GM19468 (cell line): ENCODE data around the gene IQCK.
"Not testable (repeated sequence)": the region's sequence is repeated elsewhere in the genome, so short reads cannot be mapped to it uniquely, and the experiment has no call there.

ENCODE experiments used
- ATAC-seq: cut with Tn5 transposase; IDR thresholded peaks from one replicate; pipeline ENCODE4 v1.9.1; 2021; ENCODE audit warnings: mild to moderate bottlenecking, moderate library complexity, moderate number of reproducible peaks; ENCODE audit not compliant: unreplicated experiment; ENCODE audit errors: extremely low read depth

IQCK gene

DNA sequence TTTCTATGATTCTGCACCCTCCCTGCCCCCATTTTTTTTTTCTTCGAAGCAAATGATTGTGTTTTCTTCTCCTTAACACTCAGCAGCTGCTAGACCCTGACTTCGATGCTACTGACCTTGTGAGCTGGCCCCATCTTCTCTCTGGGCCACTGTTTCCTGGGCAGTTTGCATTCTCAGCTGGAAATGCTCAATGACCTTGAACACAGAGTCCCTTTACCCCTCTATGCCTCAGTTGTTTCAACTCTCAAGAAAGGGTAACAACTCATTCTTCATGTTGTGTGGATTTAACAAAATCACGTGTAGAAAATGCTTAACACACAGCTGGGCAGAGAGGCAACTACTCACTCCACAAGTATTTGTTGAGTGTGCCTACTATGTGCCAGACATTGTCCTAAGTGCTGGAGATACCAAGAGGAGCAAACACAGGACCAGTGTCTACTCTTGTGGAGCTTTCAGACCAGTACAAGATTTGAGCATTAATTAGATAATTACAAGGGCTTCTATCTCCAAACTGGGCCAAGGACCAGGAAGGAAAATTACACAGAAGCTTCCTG is 66.2 kb downstream of the IQCK start:
- ATAC-seq: no peak

DNA sequence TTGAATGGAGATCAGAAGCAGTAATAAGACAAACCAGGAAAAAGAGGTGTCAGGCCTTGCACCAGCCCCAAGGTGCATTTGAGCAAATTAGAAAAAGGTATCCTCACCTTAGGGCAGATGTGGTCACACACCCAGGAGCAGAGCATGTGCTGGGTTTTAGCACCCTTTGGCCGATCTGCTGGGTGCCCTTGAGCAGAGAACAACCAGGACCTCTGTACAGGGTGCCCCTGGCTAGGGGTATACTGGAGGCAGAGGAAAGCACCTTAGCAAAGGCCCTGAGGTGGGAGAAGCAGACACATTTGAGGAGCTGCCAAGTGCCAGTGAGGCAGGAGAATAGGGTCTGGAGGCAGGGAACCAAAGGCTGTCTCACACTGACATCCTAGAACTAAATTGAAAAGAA is 67.0 kb downstream of the IQCK start:
- no peak for ATAC-seq

DNA sequence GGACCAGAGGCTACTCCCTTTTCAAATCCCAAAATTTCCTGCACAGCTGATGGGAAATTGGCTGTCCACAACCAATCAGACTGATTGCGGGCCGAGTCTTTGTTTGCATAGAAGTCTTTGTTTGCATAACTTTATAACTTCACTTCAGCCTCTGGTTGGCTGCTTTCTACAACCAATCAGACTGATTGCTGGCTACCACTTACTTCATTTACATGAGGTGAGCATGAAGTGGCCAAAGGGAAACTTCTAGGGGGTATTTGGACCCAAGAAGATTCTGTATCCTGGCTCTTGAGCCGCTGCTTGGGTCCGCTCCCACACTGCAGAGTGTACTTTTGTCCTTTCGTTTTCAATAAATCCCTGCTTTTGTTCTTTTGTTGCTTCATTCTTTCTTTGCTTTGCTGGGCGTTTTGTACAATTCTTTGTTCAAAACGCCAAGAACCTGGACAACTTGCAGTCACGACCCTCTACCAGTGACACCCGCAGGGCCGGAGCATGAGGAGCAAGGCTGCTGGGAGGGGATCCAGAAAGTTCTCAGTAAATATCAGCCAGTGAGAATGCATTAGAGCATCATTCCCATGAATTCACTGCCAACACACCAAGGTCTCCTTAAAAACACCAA is 67.5 kb downstream of the IQCK start:
- no peak for ATAC-seq

DNA sequence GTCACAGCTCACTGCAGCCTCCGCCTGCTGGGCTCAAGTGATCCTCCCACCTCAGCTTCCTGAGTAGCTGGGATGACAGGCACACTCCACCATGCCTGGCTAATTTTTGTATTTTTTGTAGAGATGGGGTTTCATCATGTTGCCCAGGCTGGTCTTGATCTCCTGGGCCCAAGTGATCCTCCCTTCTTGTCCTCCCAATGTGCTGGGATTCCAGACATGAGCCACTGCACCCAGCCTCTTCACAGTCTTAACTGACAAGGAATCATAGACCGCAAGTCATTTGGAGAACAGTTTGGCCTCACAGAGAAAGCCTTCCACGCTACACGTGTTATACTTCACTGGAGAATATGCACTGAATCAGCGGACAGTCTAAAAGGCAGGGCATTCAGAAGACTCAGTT is 83.3 kb downstream of the IQCK start:
- ATAC-seq: not testable (repeated sequence)

DNA sequence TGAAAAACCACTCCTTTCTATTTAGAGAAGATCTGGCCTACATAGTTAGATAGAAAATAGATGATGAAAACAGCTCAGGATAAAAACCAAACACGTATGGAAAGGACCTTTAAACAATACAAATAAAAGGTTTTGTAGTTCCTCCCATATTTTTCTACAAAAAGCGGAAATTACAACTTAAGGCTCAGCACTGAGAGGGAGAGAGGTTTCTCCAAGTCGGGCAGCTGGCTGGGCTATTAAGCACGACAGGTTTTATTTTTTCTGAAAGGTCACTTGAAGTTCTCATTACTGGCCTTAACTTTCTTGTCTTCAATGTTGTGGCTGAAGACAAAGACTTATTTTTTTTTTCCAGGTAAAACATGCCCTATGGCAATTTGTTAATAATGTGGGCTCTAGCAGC is 83.8 kb downstream of the IQCK start:
- ATAC-seq: not testable (repeated sequence)

DNA sequence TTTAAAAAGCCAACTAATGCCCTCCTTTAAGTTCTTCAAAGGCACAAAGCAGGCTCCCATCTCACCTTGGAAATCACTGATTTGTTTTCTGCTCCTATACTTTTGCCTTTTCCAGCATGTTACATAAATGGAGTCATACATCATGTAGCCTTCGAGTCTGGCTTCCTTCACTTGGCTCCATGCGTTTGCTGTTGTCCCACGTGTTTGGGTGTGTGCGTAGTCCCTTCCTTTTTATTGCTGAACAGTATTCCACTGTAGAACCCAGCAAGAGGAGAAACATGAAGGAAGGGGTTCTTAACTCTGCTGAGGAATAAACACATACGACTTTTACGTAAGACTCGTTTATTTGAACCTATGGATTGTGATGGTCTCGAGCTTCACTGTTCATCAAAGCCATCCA is 84.5 kb downstream of the IQCK start:
- ATAC-seq: no peak

DNA sequence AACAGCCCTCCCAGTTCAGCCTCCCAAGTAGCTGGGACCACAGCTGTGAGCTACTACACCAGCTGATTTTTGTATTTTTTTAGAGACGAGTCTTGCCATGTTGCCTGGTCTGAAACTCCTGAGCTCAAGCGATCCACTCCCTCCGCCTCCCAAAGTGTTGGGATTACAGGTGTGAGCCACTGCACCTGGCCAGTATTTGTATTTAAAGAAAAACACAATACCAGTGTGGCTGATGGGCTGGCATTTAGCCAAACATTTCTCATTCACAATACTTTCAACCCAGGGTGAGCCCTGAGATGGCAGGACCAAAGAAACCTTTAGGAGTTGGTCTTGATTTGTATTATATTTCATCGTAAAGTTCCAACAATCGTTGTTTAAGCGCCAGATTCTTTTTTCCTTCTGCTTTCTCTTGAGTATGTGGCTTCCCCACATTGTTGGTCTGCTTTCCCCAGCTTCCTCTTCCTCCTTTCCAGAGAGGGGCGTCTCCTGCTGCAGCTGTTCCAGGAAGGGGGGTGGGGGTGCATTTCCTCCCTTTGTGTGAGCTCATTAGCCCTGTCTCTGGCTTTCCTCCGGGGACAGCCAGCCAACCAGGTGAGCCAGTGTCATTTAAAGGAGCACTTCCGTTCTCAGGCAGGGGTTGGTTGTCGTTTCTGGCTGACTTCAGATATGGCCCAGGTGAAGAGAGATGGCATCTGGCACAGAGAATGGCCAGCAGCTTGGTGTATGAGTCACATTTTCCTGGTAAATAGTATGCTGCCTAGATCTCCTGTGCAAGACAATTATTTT is 86.7 kb downstream of the IQCK start:
- no peak for ATAC-seq

DNA sequence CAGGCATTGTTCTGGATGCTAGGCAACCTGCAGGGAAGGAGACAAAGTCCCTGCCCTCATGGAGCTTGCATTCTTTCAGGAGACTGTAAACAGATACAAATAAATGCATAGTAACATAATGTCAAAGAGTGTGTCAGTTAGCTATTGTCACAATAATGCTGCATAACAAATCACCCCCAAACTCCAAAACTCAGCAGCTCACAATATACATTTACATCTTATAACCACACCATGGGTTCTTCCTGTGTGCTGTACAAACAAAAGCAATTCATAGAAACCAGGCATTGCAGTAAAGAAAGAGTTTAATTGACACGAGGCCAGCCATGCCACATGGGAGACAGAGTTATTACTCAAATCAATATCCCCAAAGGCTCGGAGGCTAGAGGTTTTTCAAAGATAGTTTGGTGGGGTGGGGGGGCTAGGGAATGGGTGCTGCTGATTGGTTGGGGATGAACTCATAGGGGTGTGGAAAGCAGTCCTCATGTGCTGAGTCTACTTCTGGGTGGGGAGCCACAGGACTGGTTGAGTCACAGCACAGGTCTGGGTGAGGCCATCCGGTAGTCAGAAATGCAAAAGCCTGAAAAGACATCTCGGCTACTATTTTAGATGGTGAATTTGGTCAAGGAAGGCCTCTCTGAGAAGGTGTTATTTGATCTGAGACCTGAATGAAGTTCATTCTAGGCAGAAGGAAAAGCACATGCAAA is 87.5 kb downstream of the IQCK start:
- no peak for ATAC-seq

DNA sequence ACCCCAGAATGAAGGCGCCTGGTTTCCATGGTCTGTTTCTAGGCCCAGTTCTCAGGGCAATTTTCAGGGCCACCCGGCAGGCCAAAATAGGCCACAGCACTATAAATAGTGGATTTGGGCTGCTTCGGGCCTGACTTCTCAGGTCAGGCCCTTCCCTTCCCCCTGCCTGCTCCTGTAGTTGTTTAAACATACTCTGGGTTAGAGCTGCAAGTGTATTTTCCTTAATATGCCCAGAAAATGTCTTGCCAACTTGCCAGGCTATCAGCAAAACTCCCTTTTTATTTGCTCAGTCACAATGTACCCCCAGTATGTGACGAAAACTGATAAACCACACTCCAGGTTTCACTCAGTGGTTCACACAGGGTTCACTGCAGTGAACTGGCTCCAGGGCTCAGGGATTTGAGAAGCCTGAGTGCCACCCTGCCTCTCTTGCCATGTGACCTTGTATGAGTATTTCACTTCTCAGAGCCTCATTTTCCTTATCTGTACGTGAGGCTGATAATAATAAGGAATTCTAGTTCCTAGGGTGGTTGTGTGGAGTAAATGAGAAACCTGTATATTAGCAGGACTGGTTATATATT is 90.1 kb downstream of the IQCK start:
- no peak for ATAC-seq

DNA sequence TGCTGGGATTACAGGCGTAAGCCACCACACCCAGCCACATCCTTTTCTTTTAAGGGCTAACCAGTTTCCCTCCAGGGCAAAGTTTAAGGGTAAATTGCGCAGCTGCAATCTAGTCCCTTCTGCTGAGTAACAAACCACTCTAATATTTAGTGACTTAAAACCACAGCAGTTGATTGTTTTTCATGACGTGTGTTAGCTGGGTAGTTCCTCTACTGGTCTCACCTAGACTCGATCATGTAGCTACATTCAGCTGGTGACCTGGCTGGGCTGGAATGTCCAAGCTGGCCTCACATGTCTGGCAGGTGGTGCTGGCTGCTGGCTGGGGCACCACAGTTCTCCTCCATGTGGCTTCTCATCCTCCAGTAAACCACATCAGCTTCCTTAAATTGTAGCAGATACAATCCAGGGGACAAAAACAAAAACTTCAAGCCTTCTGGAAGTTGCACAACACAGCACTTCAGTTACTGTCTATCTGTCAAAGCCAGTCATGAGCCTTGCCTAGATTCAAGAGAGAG is 91.1 kb downstream of the IQCK start:
- ATAC-seq: no peak

DNA sequence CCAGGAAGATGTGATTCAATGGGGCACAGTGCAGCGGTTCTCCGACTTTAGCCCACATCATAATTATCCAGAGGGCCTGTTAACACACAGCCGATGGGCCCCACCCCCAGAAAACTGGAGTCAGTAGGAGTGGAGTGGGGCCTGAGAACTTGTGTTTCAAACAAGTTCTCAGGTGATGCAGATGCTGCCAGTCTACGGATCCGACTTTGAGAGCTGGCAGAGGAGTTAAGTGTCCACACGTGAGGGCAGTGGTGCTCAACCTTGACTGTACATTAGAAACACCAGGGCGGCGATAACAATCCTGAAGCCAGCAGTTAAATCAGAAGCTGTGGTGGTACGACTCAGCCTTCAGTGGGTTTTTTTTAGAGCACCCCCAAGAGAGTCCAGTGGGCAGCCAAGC is 91.6 kb downstream of the IQCK start:
- ATAC-seq: no peak

DNA sequence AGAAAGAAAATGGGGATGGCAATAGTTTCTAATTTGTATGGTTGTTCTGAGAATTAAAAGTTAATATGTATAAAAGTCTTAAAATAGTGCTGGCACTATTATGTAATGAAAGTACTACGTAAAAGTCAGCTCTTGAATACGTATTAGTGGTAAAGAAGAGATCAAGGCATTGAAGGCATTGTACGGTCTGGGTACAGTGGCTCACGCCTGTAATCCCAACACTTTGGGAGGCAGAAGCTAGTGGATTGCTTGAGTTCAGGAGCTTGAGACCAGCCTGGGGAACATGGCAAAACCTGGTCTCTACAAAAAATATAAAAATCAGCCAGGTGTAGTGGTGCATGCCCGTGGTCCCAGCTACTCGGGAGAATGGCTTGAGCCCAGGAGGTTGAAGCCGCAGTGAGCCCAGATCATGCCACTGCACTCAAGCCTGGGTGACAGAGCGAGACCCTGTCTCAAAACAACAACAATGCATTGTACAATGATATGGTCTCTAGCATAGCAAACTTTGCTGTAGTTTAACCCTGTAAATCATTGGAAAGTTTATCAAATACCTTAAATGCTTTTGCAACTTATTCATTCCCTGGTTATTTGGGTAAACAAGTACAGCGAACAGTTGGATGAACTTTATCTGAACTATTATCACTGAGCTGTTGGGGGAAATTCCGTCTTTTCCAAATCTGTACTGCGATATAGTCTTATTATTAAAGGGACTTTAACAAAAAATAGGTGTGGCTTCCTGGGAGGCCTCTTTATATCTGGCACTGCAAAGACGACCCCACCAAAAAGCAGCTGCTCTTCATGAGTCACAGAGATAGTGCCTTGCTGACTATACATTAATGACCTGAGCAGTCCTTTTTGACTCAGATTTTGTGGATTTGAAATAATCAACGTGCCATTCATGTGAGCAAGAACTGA is 93.0 kb downstream of the IQCK start:
- no peak for ATAC-seq

DNA sequence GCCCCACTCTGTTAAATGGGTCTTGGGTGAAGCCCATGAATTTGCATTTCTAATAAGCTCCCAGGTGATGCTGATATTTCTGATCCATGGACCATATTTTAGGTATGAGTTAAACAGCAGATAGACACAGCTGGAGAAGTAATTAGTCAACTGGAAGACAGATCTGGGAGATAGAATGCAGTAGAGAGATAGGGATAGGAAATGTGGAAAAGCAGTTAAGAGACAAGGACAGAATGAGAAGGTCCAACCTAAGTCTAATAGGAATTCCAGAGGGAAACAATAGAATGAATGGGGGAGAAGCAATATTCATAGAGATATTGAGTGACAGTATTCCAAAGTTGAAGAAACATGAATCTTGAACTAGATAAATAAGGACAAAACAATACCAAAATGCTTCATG is 94.9 kb downstream of the IQCK start:
- no peak for ATAC-seq

DNA sequence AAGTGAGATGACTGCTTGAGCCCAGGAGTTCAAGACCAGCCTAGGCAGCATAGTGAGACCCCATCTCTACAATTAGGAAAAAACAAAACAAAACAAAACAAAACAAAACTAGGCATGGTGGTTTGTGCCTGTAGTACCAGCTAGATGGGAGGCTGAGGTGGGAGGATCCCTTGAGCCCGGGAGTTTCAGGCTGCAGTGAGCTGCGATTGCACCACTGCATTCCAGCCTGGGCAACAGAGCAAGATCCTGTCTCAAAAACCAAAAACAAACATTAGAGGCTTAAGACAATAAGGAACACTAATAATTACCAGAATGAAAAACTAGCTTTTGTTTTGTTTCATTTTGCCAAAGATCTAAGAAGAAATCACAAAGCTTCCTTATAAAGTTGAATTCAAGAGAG is 97.3 kb downstream of the IQCK start:
- no peak for ATAC-seq

DNA sequence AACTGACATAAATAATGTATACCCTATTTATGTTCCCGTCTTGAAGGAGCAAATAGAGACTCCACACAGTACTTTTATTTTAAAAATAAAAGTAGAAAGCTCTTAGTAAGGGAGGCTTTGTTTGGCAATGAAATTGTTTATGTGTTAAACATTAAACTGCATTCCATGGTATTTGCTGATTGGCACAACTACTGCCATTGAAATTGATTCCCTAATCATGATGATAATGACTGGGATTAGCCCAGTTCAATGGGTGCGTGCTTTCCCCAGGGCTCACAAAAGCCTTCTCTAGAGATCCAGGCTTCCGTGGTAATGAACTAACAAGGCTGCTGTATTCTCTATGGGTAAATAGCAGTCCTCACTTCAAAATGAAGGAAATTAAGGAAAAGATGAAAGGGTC is 99.1 kb downstream of the IQCK start:
- no peak for ATAC-seq

DNA sequence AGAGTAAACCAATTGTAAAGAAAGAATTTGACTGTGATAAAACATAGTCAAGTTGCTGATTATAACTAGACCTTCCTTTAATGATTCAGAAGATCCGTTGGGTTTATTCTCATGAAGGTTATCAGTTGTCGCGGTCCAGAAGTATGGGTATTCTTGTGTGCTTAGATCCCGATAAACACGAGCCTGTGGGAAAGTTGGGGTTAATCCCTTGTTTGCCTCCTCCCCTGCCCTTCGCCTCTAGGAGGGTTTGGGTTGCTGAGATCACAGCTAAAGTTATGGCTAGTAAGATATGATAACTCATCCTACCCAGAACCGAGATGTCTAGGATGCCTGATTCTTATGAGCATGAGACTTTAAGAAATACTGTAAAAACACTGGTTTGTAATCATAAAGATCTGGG is 99.8 kb downstream of the IQCK start:
- no peak for ATAC-seq

DNA sequence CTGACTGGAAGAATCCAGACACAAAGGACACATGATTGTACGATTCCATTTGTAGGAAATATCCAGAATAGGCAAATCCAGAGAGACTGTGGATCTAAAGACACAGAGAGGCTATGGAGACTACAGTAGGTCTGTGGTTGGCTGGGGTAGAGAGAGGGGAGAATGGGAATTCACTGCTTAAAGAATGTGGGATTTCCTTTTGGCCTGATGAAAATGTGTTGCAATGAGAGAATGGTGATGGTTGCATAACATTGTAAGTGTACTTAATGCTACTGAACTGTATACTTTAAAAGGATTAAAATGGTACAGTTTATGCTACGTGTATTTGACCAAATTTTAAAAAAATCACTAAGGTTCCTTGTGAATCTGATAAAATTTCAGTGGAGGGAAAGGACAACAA is 104.5 kb downstream of the IQCK start:
- ATAC-seq: no peak

DNA sequence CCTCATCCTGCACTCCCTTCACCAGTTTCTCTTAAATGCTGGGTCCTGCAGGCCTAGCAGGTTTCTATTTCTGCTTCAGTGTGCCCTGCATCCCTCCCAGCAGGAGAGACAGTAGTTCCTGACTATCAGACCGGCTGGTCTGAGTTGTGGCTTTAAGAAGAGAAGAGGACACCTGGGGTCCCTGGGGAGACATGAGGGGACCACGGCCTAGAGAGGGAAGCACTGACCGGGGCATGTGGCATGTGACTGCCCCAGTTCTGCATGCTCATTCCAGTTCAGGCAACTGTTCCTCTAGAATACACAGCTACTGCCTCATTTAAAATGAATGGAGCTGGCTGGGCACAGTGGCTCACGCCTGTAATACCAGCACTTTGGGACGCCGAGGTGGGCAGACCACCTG is 105.3 kb downstream of the IQCK start:
- no peak for ATAC-seq

DNA sequence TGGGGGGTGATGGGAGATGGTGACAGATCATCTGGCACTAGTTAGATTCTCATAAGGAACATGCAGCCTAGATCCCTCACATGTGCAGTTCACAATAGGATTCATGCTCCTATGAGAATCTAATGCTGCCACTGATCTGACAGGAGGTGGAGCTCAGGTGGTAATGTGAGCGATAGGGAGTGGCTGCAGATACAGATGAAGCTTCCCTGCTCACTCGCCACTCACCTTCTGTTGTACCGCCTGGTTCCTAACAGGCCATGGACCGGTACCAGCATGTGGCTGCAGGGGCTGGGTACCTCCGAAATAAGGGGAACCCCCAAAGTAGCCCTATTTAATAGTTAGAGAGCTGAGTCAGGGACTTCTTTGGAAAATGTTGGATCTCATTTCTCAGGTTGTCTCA is 106.1 kb downstream of the IQCK start:
- no peak for ATAC-seq
